GM23338 (cell line): Measurements from ENCODE around the gene RFNG. TPM values are rescaled to one million over a fixed set of nuclear protein-coding genes. Genes with fewer than 3 reads are reported as not detected.
A peak's percentile ranks its signal among the peaks of the same experiment; 100 is the strongest.

Experiments used
- ATAC-seq: fragments of 200-7000 bp; cut with Tn5 transposase; 3 replicates; pipeline ENCODE4 v1.9.1; 2020
- DNase-seq: peaks from one replicate; pipeline ENCODE4 v3.0.0-alpha.2; 2015; ENCODE audit warnings: low spot score
- H2AFZ ChIP-seq: fragments of 200-600 bp; sonication (generic); 2 replicates; pipeline ENCODE4 v1.8.0; 2016; ENCODE audit warnings: antibody characterized with exemption, mild to moderate bottlenecking, moderate library complexity
- H3F3A ChIP-seq: fragments of 200-600 bp; sonication (generic); replicated peaks from 2 replicates; pipeline ENCODE4 v1.8.0; 2017; ENCODE audit warnings: antibody characterized with exemption, mixed run types, low read depth
- H3K27ac ChIP-seq: fragments of 200-600 bp; sonication (generic); 2 replicates; pipeline ENCODE4 v1.6.1; 2016; ENCODE audit warnings: low read depth
- H3K27me3 ChIP-seq: fragments of 200-600 bp; sonication (generic); 2 replicates; pipeline ENCODE4 v1.8.0; 2016; ENCODE audit warnings: mild to moderate bottlenecking, mixed run types, moderate library complexity; ENCODE audit not compliant: insufficient read depth
- H3K36me3 ChIP-seq: fragments of 200-600 bp; sonication (generic); 2 replicates; pipeline ENCODE4 v1.8.0; 2016; ENCODE audit warnings: mild to moderate bottlenecking; ENCODE audit not compliant: insufficient read depth
- H3K4me1 ChIP-seq: fragments of 200-600 bp; sonication (generic); 2 replicates; pipeline ENCODE4 v1.8.0; 2016; ENCODE audit warnings: mild to moderate bottlenecking, moderate library complexity; ENCODE audit not compliant: insufficient read depth
- H3K4me2 ChIP-seq: fragments of 200-600 bp; sonication (generic); 2 replicates; pipeline ENCODE4 v1.7.1; 2017; ENCODE audit warnings: mixed run types
- H3K4me3 ChIP-seq: fragments of 200-600 bp; sonication (generic); 2 replicates; pipeline ENCODE4 v1.6.1; 2016; ENCODE audit warnings: mixed run types
- H3K79me2 ChIP-seq: fragments of 200-600 bp; sonication (generic); replicated peaks from 2 replicates; pipeline ENCODE4 v1.8.0; 2017; ENCODE audit warnings: mild to moderate bottlenecking; ENCODE audit not compliant: insufficient read depth
- H3K9me2 ChIP-seq: fragments of 200-600 bp; sonication (generic); 2 replicates; pipeline ENCODE4 v1.8.0; 2017; ENCODE audit not compliant: insufficient read depth
- H4K20me1 ChIP-seq: fragments of 200-600 bp; sonication (generic); replicated peaks from 2 replicates; pipeline ENCODE4 v1.8.0; 2017; ENCODE audit warnings: mild to moderate bottlenecking; ENCODE audit not compliant: insufficient read depth
- H3K27ac Mint-ChIP-seq: 2 replicates; pipeline ENCODE4 v1.8.0; 2020; ENCODE audit warnings: inconsistent platforms, mild to moderate bottlenecking, moderate library complexity, mixed read lengths
- H3K27me3 Mint-ChIP-seq: 3 replicates; pipeline ENCODE4 v1.8.0; 2022; ENCODE audit warnings: low read depth, mild to moderate bottlenecking, moderate library complexity, mixed read lengths, inconsistent platforms; ENCODE audit not compliant: insufficient read depth, poor library complexity
- H3K36me3 Mint-ChIP-seq: 3 replicates; pipeline ENCODE4 v1.8.0; 2021; ENCODE audit warnings: low read depth, mild to moderate bottlenecking, inconsistent platforms, moderate library complexity, mixed read lengths
- H3K4me1 Mint-ChIP-seq: 3 replicates; pipeline ENCODE4 v1.8.0; 2020; ENCODE audit warnings: mild to moderate bottlenecking, inconsistent platforms, mixed read lengths
- H3K4me3 Mint-ChIP-seq: 3 replicates; pipeline ENCODE4 v1.8.0; 2021; ENCODE audit warnings: moderate library complexity, mild to moderate bottlenecking, inconsistent platforms, mixed read lengths
- H3K9me3 Mint-ChIP-seq: 3 replicates; pipeline ENCODE4 v1.8.0; 2020; ENCODE audit warnings: moderate library complexity, mild to moderate bottlenecking, inconsistent platforms, mixed read lengths
- CREB1 ChIP-seq: fragments of 250-450 bp; sonication (Bioruptor Pico); IDR thresholded peaks from 2 replicates; pipeline ENCODE4 v1.5.0; 2020; ENCODE audit warnings: low read depth, mild to moderate bottlenecking, moderate library complexity
- CTCF ChIP-seq, 2 experiments: fragments of 200-600 bp in 1 of 2; sonication (generic) in 1 of 2; conservative IDR thresholded peaks; 2 replicates each; pipeline versions ENCODE4 v1.5.1 to v1.6.1; 2016 to 2017; ENCODE audit warnings: antibody characterized with exemption in 2 of 2, low read depth in 2 of 2, mild to moderate bottlenecking in 2 of 2, moderate library complexity in 1 of 2
- EZH2 ChIP-seq: fragments of 200-600 bp; sonication (generic); IDR thresholded peaks from one replicate; pipeline ENCODE4 v1.8.0; 2017; ENCODE audit warnings: antibody characterized with exemption, mild to moderate bottlenecking, low read depth; ENCODE audit not compliant: unreplicated experiment
- EZH2phosphoT487 ChIP-seq: fragments of 200-600 bp; sonication (generic); IDR thresholded peaks from one replicate; pipeline ENCODE4 v1.8.1; 2018; ENCODE audit warnings: antibody characterized with exemption; ENCODE audit not compliant: unreplicated experiment
- JUNB ChIP-seq: IDR thresholded peaks from one replicate; pipeline ENCODE4 v1.6.1; 2016; ENCODE audit warnings: antibody characterized with exemption; ENCODE audit not compliant: unreplicated experiment
- NANOG ChIP-seq: IDR thresholded peaks from 2 replicates; pipeline ENCODE4 v1.6.1; 2016; ENCODE audit warnings: antibody characterized with exemption, borderline replicate concordance
- POLR2AphosphoS5 ChIP-seq: IDR thresholded peaks from 2 replicates; pipeline ENCODE4 v1.6.1; 2016; ENCODE audit warnings: antibody characterized with exemption, low read depth
- ZNF114 ChIP-seq: fragments of 250-450 bp; sonication (Bioruptor Pico); IDR thresholded peaks from 2 replicates; pipeline ENCODE4 v1.5.0; 2020; ENCODE audit warnings: mild to moderate bottlenecking, moderate library complexity
- ZNF331 ChIP-seq: fragments of 250-450 bp; sonication (Bioruptor Pico); IDR thresholded peaks from 2 replicates; pipeline ENCODE4 v1.5.0; 2020; ENCODE audit warnings: low read depth, mild to moderate bottlenecking, moderate library complexity
- polyA plus RNA-seq: library from polyadenylated mRNA; unstranded; fragments of >200 nt; fragmentation: Nextera tagmentation; extraction: Ambion mirVana; gene quantifications from 2 replicates; pipeline ENCODE4 v1.2.1, GENCODE V29; 2016
- total RNA-seq: library from RNA; depleted of rRNA; stranded (reverse); fragments of >200 nt; shearing (Covaris generic); gene quantifications from 2 replicates; pipeline ENCODE4 v1.2.3, GENCODE V29; 2014
- TF ChIP-seq, protein P1 (sequence below): fragments of 250-450 bp; sonication (Bioruptor Pico); IDR thresholded peaks from 2 replicates; pipeline ENCODE4 v1.5.0; 2020; ENCODE audit warnings: mild to moderate bottlenecking, moderate library complexity
- TF ChIP-seq, protein P2 (sequence below): IDR thresholded peaks from 2 replicates; pipeline ENCODE4 v1.6.1; 2016; ENCODE audit warnings: antibody characterized with exemption

RFNG gene
- total and polyA plus RNA-seq, 2 experiments from 2014 or later, result 18.0 to 44.7 TPM

GRCh38 chr17:82005701-82006348 is 45.8 kb downstream of the RFNG start (continued):
- TF ChIP-seq, protein P1, sequence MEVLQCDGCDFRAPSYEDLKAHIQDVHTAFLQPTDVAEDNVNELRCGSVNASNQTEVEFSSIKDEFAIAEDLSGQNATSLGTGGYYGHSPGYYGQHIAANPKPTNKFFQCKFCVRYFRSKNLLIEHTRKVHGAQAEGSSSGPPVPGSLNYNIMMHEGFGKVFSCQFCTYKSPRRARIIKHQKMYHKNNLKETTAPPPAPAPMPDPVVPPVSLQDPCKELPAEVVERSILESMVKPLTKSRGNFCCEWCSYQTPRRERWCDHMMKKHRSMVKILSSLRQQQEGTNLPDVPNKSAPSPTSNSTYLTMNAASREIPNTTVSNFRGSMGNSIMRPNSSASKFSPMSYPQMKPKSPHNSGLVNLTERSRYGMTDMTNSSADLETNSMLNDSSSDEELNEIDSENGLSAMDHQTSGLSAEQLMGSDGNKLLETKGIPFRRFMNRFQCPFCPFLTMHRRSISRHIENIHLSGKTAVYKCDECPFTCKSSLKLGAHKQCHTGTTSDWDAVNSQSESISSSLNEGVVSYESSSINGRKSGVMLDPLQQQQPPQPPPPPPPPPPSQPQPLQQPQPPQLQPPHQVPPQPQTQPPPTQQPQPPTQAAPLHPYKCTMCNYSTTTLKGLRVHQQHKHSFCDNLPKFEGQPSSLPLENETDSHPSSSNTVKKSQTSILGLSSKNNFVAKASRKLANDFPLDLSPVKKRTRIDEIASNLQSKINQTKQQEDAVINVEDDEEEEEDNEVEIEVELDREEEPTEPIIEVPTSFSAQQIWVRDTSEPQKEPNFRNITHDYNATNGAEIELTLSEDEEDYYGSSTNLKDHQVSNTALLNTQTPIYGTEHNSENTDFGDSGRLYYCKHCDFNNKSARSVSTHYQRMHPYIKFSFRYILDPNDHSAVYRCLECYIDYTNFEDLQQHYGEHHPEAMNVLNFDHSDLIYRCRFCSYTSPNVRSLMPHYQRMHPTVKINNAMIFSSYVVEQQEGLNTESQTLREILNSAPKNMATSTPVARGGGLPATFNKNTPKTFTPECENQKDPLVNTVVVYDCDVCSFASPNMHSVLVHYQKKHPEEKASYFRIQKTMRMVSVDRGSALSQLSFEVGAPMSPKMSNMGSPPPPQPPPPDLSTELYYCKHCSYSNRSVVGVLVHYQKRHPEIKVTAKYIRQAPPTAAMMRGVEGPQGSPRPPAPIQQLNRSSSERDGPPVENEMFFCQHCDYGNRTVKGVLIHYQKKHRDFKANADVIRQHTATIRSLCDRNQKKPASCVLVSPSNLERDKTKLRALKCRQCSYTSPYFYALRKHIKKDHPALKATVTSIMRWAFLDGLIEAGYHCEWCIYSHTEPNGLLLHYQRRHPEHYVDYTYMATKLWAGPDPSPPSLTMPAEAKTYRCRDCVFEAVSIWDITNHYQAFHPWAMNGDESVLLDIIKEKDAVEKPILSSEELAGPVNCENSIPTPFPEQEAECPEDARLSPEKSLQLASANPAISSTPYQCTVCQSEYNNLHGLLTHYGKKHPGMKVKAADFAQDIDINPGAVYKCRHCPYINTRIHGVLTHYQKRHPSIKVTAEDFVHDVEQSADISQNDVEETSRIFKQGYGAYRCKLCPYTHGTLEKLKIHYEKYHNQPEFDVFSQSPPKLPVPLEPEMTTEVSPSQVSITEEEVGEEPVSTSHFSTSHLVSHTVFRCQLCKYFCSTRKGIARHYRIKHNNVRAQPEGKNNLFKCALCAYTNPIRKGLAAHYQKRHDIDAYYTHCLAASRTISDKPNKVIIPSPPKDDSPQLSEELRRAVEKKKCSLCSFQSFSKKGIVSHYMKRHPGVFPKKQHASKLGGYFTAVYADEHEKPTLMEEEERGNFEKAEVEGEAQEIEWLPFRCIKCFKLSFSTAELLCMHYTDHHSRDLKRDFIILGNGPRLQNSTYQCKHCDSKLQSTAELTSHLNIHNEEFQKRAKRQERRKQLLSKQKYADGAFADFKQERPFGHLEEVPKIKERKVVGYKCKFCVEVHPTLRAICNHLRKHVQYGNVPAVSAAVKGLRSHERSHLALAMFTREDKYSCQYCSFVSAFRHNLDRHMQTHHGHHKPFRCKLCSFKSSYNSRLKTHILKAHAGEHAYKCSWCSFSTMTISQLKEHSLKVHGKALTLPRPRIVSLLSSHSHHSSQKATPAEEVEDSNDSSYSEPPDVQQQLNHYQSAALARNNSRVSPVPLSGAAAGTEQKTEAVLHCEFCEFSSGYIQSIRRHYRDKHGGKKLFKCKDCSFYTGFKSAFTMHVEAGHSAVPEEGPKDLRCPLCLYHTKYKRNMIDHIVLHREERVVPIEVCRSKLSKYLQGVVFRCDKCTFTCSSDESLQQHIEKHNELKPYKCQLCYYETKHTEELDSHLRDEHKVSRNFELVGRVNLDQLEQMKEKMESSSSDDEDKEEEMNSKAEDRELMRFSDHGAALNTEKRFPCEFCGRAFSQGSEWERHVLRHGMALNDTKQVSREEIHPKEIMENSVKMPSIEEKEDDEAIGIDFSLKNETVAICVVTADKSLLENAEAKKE (CRISPR knock-in tag), result no peak
- TF ChIP-seq ZNF331 (CRISPR knock-in tag) (no peak), CTCF (conservative IDR thresholded peaks at IDR 0.05; ENCODE audit: low read depth in 2 of 2) (no peak)

DNA sequence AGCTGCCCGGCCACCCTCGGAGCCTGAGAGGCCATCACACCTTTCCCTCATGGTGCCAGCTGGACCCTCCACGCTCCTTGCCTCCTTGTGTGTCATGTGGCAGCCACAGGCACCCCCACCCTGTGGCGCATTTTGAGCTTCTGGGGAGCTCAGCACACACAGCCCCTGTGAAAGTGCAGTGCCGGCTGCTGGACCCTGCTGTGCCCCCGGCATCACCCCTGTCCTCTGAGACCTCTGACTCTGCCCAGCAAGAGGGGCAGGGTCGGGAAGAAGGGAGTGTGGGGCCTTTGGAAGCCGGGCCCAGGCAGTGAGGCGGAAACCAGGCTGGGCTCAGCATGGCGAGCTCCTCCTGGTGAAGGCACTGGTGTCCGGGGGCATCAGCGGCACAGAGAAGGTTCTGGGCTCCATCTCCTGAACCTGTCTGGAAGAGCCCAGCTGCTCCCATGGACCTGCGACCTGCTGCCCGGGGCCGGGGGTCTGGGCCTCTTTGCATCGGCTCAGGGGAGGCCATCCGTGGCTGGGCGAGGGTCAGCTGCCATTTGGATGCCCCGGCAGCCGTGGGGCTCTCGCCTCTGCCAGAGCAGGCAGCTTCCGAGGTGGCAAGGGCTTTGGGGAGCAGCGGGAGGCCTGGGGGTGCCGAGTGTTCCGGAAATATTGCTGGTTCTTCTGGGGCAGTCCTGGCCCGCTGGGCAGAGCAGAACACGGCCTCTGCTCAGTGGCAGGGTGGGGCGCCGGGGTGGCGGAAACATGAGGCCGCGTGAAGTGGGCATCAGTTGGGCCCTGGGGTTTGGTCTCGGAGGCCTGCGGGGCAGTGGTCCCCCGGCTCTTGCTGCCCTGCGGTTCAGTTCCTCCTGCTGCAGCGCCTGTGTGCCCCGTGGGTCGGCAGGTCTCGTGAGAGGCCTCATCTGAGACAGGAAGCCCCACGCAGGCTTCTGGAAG is 46.8 kb downstream of the RFNG start:
- H3K36me3 Mint-ChIP-seq, result no peaks in the 10 kb centered on the region
- H3K27ac Mint-ChIP-seq, result no peak overlapping the region
- no peak for ATAC-seq
- H3K27me3 Mint-ChIP-seq, result peaks cover 14% of the 10 kb centered on the region
- Histone ChIP-seq H3K36me3 (no peaks in the 10 kb centered on the region), H4K20me1 (0 out of 2 replicates have a peak, but pooled peaks cover 4% of the 10 kb centered on the region), H3K27ac (0 out of 2 replicates have a peak overlapping the region, but pooled peaks have one; percentile 19), H3K4me1 (no peaks in the 10 kb centered on the region), H3K79me2 (no peaks in the 10 kb centered on the region), H3F3A (0 out of 2 replicates have a peak, but pooled peaks cover 2% of the 10 kb centered on the region), H3K4me2 (no peak overlapping the region), H2AFZ (no peak overlapping the region), H3K27me3 (no peaks in the 10 kb centered on the region), H3K9me2 (no peaks in the 10 kb centered on the region), H3K4me3 (no peak overlapping the region)
- no peak overlapping the region for H3K4me3 Mint-ChIP-seq
- no peaks in the 10 kb centered on the region for H3K4me1 Mint-ChIP-seq
- no peak for DNase-seq
- no peaks in the 10 kb centered on the region for H3K9me3 Mint-ChIP-seq
- TF ChIP-seq CREB1 (CRISPR knock-in tag) (no peak), NANOG (no peak), ZNF331 (CRISPR knock-in tag) (no peak), POLR2AphosphoS5 (no peak), JUNB (no peak), CTCF (conservative IDR thresholded peaks at IDR 0.05; ENCODE audit: low read depth in 2 of 2) (no peak), EZH2 (no peak), EZH2phosphoT487 (no peak), ZNF114 (CRISPR knock-in tag) (no peak)
- TF ChIP-seq, protein P2, sequence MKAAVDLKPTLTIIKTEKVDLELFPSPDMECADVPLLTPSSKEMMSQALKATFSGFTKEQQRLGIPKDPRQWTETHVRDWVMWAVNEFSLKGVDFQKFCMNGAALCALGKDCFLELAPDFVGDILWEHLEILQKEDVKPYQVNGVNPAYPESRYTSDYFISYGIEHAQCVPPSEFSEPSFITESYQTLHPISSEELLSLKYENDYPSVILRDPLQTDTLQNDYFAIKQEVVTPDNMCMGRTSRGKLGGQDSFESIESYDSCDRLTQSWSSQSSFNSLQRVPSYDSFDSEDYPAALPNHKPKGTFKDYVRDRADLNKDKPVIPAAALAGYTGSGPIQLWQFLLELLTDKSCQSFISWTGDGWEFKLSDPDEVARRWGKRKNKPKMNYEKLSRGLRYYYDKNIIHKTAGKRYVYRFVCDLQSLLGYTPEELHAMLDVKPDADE, result no peak
